ENCODE results near the gene RIT1.

The RIT1 gene

DNA sequence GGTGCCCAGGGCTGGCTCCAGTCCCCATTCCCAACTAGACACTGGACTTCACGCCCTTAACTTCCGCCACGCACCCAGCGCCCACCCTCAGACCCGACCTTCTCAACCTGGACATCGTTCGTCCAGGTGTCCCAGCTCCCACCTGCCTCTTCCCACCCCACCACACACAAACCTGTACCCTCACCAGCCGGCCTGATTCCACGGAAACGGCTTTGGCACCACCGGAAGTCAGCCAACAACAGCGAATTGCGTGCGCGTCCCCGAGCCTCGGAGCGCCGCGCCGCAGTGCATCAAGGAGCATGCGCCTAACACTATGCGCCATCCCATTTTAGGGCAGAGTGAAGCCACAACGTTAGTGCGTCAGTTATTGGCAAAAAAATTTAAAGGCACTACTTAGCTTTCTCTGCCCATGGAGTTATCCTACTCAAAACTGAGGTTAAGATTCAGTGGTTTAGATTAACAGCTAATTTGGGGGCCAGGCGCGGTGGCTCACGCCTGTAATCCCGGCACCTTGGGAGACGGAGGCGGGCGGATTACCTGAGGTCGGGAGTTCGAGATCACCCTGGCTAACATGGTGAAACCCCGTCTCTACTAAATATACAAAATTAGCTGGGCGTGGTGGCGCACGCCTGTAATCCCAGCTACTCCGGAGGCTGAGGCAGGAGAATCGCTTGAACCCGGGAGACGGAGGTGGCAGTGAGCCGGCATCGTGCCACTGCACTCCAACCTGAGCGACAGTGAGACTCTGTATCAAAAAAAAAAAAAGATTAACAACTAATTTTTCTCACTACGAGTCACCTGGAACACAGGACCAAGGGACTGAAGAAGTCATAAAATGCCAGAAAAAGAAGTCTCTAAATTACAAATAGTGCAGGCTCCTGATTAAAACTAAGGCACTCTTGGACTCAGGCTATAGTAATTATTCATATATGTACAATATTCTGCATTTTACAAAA lies 53.9 kb downstream of the RIT1 start, which contains the start of gene GON4L:
TSS of gene GON4L (minus strand) at position 240 of the 956 bp plus-strand sequence. CDS start 3,434 bp downstream, outside the sequence.
- DNase-seq (ENCODE audit: low read depth in 2 of 2) = peak; percentile 75 to 76

DNA sequence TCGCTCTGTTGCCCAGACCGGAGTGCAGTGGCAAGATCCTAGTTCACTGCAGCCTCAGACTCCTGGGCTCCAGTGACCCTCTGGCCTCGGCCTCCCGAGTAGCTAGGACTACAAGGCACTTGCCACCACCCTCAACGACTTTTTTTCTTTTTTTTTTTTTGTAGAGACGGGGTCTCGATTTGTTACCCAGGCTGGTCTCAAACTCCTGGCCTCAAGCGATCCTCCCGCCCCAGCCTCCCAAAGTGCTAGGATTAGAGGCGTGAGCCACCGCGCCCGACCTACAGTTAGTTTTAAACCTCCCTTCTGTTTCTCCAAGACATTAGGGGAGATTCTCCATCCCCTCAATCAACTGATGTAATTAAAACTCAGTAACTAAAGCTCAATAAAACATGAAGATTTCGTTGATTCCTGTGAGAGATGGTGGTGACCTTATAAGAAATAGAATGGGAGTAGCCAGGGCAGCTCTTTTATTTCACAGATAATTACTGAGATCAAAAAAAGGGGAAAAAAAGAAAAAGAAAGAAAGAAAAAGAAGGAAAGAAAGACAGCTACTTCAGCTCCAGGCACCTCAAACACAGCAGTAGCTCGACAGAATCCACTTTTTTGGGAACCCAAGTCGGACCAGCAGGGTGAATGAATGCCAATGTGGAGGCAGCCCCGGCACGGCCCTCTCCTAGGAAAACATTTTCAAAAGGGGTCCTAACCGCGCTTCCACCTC lies 54.7 kb downstream of the RIT1 start:
- DNase-seq (ENCODE audit: low read depth in 2 of 2) = no peak

GRCh38 chr1:155850345-155850744 lies 60.8 kb downstream of the RIT1 start:
- no peak for DNase-seq (ENCODE audit: low read depth in 2 of 2)

GRCh38 chr1:155847823-155848529 lies 63.2 kb downstream of the RIT1 start:
- DNase-seq (ENCODE audit: low read depth in 2 of 2) = no peak

Data from stimulated activated CD8-positive, alpha-beta memory T cell treated with anti-CD3 and anti-CD28 coated beads, Interleukin-15, amount 100 ng/mL, for 4 hours (primary cell).